ENCODE results near the gene GLS.

DNA sequence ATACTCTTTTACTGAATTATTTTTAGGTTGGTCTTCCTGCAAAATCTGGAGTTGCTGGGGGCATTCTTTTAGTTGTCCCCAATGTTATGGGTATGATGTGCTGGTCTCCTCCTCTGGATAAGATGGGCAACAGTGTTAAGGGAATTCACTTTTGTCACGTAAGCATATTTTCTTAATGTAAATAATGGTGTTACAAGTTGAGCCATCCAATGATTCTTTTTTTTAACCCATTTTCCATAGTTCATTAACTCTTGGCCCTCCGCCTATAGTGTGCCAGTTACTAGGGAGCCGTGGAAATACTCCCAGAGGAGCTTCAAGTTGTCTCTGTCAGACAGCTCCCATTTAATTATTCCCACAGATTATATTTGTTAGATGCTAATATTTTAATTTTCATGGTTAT is 49.8 kb downstream of the GLS start:
- TF ChIP-seq POLR2A (IDR thresholded peaks at IDR 0.05), result no peak
- TF ChIP-seq, protein P1, sequence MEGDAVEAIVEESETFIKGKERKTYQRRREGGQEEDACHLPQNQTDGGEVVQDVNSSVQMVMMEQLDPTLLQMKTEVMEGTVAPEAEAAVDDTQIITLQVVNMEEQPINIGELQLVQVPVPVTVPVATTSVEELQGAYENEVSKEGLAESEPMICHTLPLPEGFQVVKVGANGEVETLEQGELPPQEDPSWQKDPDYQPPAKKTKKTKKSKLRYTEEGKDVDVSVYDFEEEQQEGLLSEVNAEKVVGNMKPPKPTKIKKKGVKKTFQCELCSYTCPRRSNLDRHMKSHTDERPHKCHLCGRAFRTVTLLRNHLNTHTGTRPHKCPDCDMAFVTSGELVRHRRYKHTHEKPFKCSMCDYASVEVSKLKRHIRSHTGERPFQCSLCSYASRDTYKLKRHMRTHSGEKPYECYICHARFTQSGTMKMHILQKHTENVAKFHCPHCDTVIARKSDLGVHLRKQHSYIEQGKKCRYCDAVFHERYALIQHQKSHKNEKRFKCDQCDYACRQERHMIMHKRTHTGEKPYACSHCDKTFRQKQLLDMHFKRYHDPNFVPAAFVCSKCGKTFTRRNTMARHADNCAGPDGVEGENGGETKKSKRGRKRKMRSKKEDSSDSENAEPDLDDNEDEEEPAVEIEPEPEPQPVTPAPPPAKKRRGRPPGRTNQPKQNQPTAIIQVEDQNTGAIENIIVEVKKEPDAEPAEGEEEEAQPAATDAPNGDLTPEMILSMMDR (IDR thresholded peaks at IDR 0.05), result no peak

All from heart left ventricle (tissue), 13 donors.